Activated naive CD4-positive, alpha-beta T cell treated with anti-CD3 and anti-CD28 coated beads, Interleukin-2, amount 50 U/mL, for 16 hours (primary cell): ENCODE measurements around the gene CDCP1.

Experiments used
- DNase-seq: peaks from one replicate; pipeline ENCODE4 v3.0.0-alpha.2; 2020

The CDCP1 gene, protein sequence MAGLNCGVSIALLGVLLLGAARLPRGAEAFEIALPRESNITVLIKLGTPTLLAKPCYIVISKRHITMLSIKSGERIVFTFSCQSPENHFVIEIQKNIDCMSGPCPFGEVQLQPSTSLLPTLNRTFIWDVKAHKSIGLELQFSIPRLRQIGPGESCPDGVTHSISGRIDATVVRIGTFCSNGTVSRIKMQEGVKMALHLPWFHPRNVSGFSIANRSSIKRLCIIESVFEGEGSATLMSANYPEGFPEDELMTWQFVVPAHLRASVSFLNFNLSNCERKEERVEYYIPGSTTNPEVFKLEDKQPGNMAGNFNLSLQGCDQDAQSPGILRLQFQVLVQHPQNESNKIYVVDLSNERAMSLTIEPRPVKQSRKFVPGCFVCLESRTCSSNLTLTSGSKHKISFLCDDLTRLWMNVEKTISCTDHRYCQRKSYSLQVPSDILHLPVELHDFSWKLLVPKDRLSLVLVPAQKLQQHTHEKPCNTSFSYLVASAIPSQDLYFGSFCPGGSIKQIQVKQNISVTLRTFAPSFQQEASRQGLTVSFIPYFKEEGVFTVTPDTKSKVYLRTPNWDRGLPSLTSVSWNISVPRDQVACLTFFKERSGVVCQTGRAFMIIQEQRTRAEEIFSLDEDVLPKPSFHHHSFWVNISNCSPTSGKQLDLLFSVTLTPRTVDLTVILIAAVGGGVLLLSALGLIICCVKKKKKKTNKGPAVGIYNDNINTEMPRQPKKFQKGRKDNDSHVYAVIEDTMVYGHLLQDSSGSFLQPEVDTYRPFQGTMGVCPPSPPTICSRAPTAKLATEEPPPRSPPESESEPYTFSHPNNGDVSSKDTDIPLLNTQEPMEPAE

DNA sequence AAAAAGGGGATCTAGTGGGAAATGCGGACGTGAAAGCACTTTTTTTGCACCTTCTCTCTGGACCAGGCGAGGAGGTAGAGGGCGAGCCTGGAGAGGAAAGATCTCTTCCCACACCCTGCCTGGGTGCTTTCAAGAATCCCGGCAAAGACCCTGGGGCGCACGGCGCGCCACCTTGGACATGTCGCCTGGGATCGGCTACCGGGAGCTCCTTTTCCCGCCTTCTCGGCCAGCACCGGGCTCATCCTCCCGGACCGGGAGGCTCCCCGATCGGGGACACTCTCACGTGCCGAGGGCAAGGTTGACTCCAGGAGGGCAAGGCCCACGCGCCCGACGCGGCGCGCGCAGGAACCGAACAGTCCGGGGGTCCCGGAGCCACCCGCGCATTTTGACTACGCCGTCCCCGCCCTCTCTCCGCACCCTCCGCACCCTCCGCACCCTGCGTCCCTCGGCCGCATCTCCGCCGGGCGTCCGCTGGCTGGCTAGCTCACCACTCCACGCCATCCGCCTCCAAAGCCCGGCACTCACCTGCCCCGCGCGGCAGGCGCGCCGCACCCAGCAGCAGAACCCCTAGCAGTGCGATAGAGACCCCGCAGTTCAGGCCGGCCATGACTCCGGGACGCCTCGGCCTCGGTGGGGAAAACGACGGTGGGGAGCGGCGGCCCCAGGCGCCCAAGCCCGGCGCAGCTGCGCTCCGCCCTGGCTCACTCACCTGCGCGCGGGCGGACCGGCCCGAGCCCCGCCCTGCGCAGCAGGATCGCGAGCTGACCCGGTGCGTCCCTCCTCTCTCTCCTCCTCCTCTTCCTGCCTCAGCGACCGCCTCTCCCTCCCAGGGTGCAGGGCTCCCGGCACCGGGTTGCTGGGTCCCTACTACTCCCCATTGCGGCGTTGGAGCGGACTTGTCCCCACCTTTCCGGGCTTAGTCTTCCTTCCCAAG lies at the start of gene CDCP1:
TSS of gene CDCP1 (minus strand) at position 698 of the 934 bp plus-strand sequence. CDS start at position 607, 91 bp downstream.
- DNase-seq: no peak

DNA sequence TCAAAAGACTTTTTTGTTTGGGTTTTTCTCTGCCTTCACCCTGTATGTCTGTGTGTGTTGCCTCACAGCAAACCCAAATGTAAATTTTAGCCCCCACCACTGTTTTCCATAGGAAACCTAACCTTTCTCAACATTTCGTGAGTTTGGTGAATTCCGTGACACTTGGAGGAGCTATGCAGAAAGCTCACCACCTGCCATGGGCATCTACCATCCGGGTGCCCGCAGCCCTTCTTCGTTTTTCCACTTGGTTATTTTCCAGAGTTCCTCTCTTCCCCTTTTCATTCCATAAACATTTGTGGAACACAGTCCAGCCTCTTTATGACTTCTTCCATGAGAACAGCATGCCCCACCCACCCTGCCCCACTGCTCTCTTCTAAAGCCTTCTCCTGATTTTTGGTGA lies 48.6 kb upstream of the CDCP1 start:
- no peak for DNase-seq

DNA sequence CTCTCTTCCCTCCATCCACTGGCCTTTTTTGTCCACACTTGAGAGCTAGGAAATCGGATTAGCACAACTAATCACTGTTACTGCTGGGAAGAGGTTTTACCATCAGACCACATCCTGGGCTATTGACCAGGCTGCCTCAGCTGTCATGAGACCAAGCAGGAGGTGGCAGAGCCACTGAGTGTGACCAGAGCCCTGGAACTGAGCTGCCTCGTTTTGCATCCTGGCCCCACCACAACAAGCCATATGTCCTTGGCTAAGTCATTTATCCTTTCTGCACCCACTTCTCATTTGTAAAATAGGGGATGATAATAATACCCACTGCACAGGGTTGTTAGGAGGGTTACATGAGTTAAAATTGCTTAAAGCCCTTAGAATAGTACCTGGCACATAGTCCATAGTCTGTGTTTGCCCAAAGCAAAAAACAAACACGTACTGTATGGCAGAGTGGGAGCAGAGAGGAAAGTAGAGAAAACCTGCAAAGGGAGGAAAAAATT lies 45.8 kb upstream of the CDCP1 start:
- no peak for DNase-seq

DNA sequence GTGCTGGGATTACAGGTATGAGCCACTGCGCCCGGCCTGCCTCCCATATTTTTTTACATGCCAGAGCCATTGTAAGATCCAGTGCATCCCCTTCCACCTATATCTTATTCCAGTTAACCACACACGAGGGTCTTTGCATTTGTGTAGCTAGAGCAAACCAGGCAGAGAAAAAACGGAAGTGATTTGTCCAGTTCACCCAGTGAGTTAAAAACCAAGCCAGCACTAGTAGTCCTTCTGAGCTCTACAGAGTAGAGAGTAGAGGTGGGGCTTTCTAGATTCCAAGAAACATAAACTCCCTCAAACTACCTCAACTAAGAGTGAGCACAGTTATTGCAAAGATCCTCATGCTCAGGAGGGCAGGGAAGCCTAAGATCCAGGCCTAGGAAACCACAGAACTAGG lies 45.2 kb upstream of the CDCP1 start:
- DNase-seq: no peak

DNA sequence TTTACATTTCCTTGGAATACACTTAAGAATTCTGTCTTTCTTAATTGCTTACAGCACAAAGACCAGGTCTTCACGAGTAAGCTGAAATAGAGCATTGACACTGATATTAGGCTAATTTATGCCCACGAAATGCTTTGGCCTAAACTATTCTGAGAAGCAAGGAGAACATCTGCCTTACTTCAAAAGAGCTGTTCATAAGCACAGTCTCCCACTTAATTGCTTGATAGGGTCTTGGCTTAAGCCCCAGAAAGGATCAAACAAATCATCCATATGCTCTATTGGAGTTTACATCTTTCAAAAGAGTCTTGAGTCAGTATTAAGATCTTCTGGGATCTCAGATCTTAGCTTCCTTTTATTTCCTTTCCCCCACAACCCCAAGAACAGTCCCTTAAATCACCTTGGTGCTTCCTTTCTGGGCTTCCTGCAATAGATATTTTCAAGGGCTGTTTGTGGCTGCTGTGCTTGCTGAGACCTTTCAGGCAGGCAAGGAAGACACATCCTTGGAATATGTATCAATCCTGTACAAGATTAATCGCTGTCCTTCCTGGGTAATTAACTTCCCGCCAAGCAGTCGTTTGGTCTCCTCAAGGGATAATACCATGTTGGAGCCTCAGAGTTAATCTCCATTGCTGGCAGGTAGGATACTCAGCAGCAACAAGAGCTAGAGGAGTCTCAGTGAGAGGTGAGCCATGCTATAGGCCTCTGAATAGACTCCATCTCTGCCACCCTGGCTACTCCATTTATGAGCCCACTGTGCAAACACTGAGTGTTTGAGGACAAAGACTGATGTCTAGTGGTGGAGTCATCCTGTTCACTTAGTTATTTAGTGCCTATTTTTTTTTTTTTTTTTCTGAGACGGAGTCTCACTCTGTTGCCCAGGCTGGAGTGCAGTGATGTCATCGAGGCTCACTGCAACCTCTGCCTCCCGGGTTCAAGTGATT lies 42.8 kb upstream of the CDCP1 start:
- no peak for DNase-seq

DNA sequence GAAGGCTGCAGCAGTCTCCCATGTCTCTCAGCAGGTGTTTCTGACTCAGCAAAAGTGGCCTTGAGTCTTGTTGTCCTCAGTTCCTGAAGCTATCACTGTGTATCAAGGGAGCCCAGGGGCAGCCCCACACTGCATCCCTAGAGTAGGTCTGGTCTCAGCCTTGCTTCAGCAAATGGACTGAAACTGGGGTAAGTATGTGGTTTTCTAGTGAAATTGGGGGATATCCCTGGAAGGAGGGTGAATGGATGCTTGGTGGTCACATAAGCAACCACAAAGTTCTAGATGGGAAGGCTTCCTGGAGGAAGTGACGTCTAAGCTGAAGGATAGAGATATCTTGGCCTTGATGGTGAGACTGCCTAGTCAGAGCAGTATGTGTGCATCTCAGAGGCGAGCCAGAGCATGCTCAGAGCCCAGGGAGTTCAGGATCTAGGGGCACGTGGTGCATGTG lies 41.5 kb upstream of the CDCP1 start:
- no peak for DNase-seq

DNA sequence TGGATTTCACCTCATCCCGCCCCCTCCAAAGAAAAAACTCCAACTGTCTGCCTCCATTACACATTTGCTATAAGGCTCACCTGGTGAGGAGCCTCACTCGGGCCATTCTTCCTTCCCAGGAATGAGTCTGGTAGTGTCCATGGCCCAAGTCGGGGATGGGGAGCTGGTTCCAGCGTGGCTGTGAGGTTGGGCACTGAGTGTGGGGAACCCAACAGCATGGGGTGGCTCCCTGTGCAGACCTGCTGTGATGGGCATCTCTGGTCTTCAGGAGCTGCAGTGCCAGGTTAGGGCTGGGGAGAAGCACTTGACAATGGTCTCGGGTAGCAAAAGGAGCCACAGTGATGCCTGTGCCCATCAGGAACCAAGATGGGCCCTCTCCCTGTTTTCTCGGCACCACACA lies 40.7 kb upstream of the CDCP1 start:
- DNase-seq: no peak

DNA sequence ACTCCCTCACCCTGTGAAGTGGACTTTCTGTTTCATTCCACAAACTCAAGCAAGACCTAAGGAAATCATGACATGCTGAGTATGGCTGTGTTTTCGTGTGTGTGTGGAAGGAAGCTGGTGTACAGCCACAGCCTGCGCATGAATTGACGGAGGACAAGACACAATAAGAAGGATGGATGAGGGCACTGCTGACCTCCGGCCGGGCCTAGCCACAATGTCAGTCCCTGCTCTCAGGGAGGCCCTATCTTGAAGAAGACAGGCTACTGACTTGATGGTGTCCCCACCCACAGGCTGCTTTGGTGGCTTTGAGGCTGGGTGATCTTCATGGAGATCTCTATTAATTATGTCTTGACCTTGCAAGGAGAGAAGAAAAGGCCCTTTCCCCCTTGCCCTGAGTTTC lies 39.3 kb upstream of the CDCP1 start:
- DNase-seq: no peak

DNA sequence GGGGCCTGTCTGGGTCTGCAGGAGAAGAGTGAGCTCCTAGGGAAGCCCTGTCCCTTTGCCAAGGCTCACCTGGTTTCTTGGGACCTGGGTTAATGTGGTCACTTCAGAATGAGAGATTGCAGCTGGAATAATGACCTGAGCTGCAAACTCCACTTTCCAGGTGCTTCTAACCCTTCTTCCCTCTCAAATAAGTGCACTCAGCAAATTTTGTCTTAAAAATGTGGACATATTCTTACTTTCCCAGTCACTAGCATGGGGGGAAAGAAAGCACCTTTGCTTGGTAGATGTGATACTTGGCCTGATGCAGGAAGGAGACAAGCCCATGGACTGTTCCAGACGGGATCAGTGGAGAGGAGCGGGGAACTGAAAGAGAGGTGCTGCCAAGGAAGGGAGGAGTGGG lies 38.9 kb upstream of the CDCP1 start:
- no peak for DNase-seq

DNA sequence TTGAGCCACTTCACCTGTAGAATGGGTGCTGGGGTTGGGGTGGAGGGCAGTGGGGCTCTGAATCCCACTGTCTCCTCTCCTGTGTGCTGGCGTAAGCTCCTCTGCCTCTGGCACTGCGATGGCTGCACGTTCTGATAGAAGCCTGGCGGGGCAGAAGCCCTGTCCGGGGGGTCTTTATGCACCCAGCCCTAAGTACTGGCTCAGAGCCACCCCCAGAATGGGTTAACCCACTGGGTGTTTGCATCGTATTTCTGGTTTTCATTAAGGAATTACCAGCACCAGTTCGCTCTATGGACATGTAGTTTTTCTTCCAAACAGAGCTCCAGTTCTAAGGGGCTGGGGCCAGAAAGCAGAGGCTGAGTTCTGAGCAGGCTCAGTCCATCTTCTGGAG lies 37.7 kb upstream of the CDCP1 start:
- DNase-seq: no peak

DNA sequence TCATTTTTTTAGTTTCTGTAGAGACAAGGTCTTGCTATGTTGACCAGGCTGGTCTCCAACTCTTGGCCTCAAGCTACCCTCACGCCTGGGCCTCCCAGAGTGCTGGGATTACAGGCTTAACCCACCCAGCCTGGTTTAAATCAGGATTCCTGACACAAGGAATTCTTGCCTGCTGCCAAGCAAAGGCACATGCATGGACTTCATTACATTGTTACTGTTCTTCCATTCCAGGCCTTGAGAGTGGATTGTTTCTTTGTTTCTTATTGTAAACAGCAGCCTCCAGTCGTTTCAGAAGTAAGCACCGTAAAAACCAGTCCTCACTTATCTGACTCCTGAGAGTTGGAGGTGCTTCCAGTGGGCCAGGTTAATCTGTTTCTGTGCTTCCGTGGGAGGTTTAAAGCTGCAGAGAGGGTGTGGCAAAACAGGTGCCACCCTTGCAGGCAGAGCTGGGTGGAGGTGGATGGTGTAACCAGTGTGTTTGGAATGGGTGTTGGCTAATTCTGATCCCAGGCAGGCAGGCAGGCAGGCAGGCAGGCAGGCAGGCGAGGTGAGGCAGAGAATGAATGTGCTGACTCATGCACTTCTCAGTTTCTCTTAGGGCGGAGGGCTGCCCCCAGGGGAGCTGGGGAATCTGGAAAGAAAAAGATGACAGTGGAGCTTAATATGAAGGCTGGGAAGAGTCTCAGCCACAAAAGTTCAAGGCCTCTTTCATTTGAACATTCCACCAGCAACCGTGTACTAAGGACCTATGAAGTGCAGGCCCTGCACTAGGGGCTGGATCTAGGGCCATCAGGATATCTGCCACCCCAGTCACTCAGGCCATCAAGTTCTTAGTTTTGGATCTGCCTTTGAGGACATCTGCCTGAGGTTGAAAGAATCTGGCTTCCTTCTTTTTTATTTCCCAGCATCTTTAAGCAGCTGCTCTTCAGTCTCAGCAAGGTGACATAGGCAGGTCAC lies 37.0 kb upstream of the CDCP1 start:
- DNase-seq: no peak

DNA sequence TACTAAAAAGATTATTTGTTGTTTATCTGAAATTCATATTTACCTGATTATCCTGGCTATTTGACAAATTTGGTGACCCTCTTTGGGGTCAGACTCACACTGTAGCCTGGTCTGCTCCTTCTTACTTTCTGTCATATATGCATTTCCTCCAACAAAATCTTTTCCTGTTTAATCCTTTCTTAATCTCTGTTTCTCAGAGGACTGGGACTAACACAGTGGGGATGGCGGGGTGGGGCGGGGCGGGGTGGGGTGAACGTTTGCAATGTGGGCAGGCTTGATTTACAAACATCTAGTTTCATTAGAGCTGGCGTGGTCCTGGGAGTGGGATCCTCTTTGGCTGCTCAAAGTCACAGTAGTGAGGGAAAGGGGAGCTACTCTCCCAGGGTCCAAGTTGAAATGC lies 35.3 kb upstream of the CDCP1 start:
- no peak for DNase-seq

DNA sequence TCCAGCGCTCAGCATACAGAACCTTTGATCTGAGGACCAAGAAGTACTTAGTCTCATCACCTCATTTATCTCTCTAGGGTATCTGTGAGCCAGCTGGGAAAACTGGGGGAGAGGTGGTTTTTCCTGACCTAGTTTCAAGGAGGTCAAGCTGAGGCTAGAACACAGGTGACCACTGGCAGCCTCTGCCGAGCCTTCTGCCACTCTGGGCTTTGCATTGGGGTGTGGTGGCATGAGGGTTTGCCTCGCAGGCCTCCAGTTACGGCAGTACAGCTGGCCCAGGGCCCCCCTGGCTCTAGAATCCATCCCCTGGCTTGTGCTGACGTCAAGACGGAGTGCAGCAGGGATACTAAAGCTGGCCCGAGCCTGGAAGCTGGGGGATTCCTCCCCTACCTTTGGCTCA lies 34.7 kb upstream of the CDCP1 start:
- no peak for DNase-seq

DNA sequence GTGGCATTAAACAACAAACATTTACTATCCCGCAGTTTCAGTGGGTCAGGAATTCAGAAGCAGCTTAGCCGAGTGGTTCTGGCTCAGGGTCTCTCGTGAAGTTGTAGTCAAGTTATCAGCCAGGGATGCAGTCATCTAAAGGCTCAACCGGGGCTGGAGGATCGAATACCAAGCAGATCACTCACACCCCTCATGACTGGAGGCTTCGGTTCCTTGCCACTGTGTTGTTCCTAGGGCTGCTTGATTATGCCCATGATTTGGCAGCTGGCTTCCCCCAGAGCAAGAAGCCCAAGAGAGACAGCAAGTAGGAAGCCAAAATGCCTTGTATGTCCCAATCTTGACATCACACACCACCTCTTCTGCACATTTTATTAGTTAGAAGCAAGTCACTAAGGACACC lies 33.9 kb upstream of the CDCP1 start:
- DNase-seq: no peak

DNA sequence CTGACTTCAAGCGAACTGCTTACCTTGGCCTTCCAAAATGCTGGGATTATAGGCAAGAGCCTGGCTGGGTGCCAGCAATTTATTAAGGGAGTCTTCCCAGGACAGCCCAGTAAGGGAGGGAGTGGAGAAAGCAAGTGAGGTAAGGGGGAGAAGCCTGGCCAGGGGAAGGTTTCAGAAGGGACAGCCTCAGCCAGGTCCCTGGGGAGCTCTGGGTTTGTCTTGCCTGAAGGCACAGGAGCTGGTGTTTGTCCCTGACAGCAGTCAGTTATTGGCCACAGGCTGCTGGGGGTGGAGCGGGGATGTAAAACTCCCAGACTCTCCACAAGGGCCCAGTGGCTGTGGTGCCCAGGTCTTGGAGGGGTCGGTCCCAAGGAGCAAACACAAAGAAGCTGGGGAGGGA lies 33.0 kb upstream of the CDCP1 start:
- no peak for DNase-seq

DNA sequence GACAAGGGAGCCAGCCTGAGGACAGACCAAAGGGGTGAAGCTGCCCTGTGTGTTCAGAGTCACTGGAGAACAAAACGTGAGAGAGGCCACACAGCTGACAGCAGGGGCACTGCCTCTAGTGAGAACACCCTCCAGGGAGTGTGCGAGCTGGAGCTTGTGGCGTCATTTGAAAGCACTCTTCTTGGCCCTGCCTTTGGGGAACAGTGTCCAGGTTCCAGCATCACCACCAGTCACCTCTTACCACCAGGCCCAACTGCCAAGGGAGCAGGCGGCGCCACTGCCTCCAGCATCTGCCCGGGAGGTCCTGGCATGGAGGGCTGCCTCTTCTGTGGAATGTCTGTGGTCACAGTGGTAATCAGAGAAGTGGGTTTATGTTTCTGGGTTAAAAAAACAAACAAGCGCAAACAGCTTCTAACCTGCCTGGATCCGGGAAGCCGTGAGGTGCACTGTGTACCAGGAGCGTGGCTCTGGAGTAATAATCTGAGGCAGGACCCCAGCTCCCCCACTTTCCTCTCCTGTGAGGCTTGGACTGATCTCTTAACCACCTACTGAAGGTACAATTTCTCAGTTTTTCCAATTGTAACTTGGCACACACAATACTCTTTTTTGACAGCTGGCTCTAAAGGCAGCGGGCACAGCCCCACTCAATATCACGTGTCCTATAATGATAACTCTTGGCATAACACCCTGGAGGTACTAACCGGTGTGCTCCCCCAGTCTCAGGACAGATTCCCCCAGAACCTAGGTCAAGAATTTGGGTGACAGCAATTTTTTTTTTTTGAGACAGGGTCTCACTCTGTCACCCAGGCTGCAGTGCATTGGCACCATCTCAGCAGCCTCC lies 32.2 kb upstream of the CDCP1 start:
- DNase-seq: no peak

DNA sequence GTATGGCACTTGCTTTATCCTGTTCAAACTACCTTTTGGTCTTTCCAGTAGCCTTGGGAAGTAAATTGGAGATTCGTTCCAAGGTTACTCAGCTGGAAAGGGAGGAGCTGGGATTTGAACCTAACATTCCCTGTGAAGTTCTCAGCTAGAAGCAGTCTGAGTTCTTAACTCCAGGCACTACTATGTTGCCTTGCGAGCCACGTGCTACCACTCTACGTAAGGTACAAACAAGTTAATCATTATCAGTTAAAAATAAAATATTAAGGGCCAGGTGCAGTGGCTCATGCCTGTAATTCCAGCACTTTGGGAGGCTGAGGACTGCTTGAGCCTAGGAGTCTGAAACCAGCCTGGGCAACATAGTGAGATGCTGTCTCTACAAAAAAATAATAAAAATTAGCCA lies 30.7 kb upstream of the CDCP1 start:
- DNase-seq: no peak

DNA sequence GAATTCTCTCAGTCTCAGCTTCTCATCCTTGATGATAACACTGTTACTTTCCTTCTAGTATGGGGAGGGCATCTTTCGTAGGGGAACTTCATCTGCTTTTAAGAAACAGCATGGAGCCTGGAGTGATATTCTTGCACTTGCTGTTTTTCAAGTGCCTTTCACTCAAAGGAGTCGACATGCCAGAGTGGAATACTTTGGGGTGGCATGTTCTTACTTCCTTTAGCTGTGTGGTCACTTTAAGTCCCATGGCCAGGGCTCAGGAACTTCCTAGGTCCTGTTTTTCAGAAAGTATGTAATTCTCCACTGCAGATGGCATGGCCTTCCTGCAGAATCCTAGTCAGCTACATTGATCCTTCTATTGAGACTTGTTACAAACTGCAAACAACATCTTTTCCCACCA lies 28.1 kb upstream of the CDCP1 start:
- DNase-seq: no peak

DNA sequence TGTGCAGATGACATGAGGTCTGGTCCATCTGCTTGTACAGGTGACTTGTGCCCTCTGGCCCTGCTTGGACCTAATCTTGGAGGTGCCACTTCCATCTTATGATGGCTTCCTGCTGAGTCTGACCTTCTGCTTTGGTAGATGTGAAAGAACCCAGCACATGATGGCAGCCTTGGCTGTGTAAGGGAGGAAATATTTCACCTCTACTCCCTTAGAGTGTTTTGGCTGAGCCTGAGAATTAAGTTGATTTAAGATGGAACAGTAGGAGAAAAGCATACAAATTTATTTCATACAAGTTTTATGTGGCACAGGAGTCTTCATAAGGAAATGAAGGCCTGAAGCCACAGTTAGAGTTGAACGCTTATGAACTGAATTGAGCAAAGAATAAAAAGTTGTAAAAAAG lies 27.6 kb upstream of the CDCP1 start:
- DNase-seq: no peak

DNA sequence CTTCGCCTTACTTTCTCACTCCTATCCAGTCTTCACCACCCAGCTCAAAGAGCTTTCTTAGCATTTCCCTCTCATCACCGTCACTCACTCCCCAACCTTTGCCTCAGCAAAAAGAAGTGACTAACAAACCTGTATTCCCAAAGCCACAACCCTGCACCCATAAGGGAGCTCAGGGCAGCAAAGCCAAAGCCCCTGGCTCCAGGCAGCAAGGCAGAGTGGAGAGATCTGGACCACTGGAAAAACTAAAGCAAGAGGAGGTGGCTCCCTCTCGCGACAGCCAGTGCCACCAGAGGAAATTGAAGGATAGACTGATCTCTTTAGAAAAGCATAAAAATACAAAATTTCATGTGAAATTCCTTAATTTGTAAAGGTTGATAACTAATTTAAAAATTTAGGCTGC lies 25.1 kb upstream of the CDCP1 start:
- no peak for DNase-seq
